ENCODE results near the gene PTCD2.
A peak's percentile ranks its signal among the peaks of the same experiment; 100 is the strongest.

PTCD2 gene

DNA sequence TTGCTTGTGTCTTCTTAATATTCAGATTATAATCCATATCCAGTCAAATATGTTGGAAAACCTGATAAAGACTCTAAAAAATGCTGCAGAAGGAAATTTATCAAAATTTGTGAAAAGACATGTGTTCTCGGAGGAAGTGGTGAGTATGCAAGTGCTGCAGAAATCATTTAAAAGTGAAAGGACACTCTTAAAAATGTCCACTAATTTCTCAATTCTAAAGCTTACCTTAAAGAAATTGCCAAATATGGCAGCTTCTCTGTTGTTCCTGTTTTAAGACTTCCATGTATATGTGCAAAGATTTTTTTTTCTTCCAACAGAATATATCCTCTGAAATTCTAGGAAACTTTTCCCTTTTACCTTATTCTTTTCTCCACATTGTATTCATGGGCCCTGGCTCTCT, 32.4 kb downstream of the PTCD2 start:
- no peak for DNase-seq

DNA sequence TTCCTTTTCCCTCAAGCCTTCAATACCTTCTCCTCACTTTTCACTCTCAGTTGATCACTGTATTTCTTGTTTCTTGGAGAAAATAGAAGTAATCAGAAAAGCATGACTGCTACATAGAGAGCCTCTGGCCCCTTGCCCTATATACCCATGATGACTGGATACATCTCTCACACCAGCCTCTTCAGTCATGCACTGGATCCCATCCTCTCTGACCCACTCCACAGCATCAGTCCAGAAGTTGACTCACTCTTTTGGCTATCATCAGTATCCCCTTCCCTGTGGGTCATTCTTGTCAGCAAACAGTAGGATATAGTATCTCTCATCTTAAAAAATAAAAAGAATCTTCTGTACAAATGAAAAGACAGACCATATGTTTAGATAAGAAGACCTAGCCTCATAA, 32.9 kb downstream of the PTCD2 start:
- DNase-seq, result no peak

DNA sequence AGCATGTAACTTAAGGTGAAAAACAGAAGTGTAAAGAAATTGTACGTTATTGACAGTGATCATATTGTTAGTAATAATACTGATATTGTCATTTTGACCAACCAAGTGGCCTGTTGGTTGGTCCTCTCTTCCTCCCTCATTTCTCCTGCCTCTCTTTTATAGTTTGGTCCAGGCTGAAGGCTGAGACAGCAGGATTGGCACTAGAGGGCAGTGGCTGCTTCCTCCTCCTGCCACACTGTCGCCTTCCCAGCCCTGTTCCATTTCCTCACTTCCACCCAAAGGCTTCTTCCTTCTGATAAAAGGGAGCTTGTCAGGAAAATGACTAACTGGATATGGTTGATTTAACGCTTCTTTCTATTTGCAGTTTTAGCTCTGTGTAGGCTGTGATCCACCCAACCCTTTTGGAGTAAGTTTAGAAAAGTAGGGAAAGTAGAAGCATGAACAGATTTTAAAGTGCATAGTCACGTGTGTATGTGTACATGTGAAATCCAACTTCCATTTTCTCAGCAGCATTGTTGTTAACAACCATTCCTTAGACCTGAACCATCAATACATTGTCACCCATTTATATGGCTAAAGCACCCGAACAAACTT, 35.6 kb downstream of the PTCD2 start:
- peak; percentile 16 for DNase-seq

DNA sequence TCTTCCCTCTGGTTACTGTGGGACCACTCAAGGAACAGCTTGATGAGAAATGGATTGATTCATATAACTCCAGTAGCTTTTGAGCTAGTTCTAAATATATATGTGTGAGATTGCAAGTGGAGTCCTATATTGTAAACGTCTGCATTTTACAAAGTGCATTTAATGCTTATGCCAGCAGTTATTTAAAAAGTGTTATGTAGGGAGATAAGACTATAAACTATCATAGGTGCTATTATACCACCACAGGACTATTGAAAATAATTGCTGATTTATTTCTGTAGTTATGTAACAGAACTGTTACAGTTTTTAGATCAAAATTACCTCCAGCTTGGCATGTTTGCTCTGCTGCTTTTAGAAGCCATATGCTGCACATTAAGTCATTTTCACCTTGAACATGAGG, 36.2 kb downstream of the PTCD2 start:
- no peak for DNase-seq

- no peak for DNase-seq
These were observed 38.8 kb downstream of the PTCD2 start for GRCh38 chr5:72358925-72359324.

- no peak for DNase-seq
These were observed 39.7 kb downstream of the PTCD2 start for GRCh38 chr5:72359886-72360285.

DNA sequence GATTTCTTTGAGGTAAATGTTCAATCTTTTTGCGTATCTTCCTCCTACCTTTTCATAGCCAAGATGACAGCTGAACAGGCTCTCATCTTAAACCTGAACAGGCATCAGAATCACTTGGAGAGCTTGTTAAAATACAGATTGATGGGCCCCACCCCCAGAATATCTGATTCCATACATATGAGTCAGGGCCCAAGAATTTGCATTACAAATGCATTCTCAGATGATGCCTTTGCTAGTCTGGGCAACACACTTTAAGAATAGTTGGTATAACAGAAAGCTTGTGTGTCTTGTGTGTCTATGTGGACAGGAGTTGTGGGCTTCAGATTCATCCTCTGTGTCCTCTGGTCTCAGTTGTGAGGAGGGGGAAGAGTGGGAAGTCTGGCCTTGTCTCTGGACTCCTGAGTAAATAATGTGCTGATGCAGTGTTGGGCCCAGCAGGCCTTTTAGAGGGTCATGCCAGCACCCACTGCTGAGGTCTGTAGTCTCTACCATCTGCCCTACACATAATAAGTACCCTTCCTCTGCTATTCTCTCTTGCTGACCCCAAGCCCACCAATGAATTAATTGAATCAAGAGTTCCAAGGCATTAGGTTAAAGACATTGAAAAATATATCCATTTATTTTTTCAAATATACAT, 43.1 kb downstream of the PTCD2 start:
- no peak for DNase-seq

- peak; percentile 57 for DNase-seq
These were observed 44.0 kb downstream of the PTCD2 start for GRCh38 chr5:72364171-72364570.

- no peak for DNase-seq
These were observed 44.8 kb downstream of the PTCD2 start for GRCh38 chr5:72364951-72365350.

GRCh38 chr5:72366324-72366976, 46.3 kb downstream of the PTCD2 start:
- DNase-seq, result peak; percentile 94

DNA sequence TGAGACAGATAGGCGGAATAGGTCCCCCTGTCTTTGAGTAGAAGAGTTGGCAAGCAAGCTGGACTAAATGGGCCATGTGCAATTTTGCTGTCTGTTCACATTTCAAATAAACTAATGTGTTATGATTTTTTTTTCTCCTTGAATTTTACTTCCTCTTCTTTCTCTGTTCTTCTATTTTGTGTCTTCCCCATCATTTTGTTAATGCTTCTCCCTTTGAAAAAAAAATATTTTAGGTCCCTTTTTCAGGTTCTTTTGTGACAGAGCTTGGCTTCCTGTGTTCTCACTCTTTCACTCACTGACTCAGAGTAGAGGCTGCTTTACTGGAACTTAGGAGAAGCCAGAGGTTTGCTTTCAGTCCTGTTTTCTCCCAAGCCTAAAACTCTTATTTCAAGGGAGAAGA, 48.1 kb downstream of the PTCD2 start:
- DNase-seq, result no peak

- no peak for DNase-seq
These were observed 49.1 kb downstream of the PTCD2 start for GRCh38 chr5:72369301-72369700.

- no peak for DNase-seq
These were observed 49.5 kb downstream of the PTCD2 start for GRCh38 chr5:72369711-72370110.

- no peak for DNase-seq
These were observed 52.2 kb downstream of the PTCD2 start for GRCh38 chr5:72372331-72372730.

GRCh38 chr5:72372923-72373322, 52.8 kb downstream of the PTCD2 start:
- DNase-seq, result no peak

- DNase-seq, result no peak
These were observed 54.7 kb downstream of the PTCD2 start for GRCh38 chr5:72374844-72375243.

DNA sequence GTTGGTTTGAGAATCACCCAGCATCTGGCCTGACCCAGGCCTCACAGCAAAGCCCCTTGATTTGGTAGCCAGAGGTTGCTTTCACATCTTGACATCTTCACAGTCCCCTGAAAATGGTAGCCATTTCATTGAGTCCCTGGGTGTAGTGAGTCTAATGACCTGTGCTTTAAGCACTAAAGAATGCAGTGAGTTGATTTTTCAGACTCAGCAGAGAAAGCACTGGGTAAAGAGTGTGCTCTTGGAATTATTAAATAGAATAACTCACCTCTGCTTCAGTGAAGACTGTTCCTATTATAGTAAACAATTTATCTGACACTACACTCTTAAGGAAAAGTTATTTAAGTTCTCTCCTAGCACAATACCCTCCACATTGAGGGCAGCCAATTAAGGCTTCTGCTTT, 56.2 kb downstream of the PTCD2 start:
- DNase-seq, result no peak

- no peak for DNase-seq
These were observed 57.9 kb downstream of the PTCD2 start for GRCh38 chr5:72377910-72378638.

GRCh38 chr5:72378639-72379289, 58.6 kb downstream of the PTCD2 start:
- peak; percentile 14 for DNase-seq

- DNase-seq, result no peak
These were observed 59.8 kb downstream of the PTCD2 start for GRCh38 chr5:72379936-72380335.

- peak; percentile 57 for DNase-seq
These were observed 60.5 kb downstream of the PTCD2 start for GRCh38 chr5:72380492-72381274.

DNA sequence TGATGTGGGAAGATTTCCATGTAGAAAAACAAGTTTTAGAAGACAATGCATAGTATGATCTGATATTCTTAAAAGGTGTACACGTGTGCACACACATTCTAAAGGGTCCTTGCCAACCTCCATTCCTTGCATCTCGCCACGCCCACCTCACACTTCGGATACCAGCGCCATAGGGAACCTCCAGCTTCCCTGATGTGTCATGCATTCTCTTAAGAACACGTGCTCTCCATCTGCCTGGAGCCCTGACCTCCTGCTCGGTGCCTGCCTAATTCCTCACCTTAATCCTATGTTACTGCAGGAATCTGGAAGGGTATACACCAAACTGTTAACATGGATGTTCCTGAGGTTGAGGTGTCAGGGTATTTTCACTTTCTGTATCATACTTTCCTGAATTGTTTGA, 63.1 kb downstream of the PTCD2 start:
- no peak for DNase-seq

- DNase-seq, result no peak
These were observed 63.6 kb downstream of the PTCD2 start for GRCh38 chr5:72383726-72384125.
